B cell (primary cell): ENCODE data around the gene PREX1. TPM values are rescaled to one million over a fixed set of nuclear protein-coding genes. Genes with fewer than 3 reads are reported as not detected.

Source experiments
- ATAC-seq: fragments of 200-7000 bp; cut with Tn5 transposase; one replicate; pipeline ENCODE4 v1.10.0; 2021; ENCODE audit warnings: low read depth, mild to moderate bottlenecking, moderate number of reproducible peaks, moderate library complexity
- CTCF ChIA-PET: fragments of 350-600 bp; sonication (Branson Sonifier 250); formaldehyde crosslinking; loops from one replicate; lab custom pipeline; 2021; ENCODE audit warnings: antibody characterized with exemption, inconsistent platforms; lab: Charles Lee
- POLR2A ChIA-PET: fragments of 350-600 bp; sonication (Branson Sonifier 250); formaldehyde crosslinking; loops from one replicate; lab custom pipeline; 2021; ENCODE audit warnings: antibody characterized with exemption; lab: Charles Lee
- DNase-seq: peaks from one replicate; pipeline ENCODE4 v3.0.0; 2013
- H2AFZ ChIP-seq: 2 replicates; pipeline ENCODE4 v1.6.1; 2012; ENCODE audit warnings: mild to moderate bottlenecking, low read depth, low read length; ENCODE audit not compliant: insufficient read depth, poor library complexity, severe bottlenecking
- H3K27ac ChIP-seq, 2 donors: 1 replicate in 1 of 2; 2 replicates in 1 of 2; pipeline ENCODE4 v1.5.1; 2012 to 2013; ENCODE audit warnings: low read length in 2 of 2, mild to moderate bottlenecking in 2 of 2, moderate library complexity in 1 of 2
- H3K27me3 ChIP-seq, 4 experiments: fragments of 200-600 bp in 1 of 4; sonication (generic) in 1 of 4; replicated peaks in 1 of 4; 1 replicate in 2 of 4; 2 replicates in 2 of 4; pipeline versions ENCODE4 v1.6.1 to v1.7.0; 2013 to 2016; ENCODE audit warnings: low read length in 3 of 4, mild to moderate bottlenecking in 2 of 4, mixed read lengths in 1 of 4, moderate library complexity in 1 of 4; ENCODE audit not compliant: insufficient read depth in 4 of 4, control insufficient read depth in 3 of 4; ENCODE audit errors: control extremely low read depth in 1 of 4
- H3K36me3 ChIP-seq, 2 experiments: replicated peaks in 1 of 2; 1 replicate in 1 of 2; 2 replicates in 1 of 2; pipeline versions ENCODE4 v1.6.1 to v1.7.1; 2013; ENCODE audit warnings: low read length in 1 of 2; ENCODE audit not compliant: insufficient read depth in 2 of 2, control insufficient read depth in 1 of 2; ENCODE audit errors: control extremely low read depth in 1 of 2, extremely low read depth in 1 of 2
- H3K4me1 ChIP-seq, 2 donors: fragments of 200-600 bp in 1 of 2; sonication (generic) in 1 of 2; 1 replicate in 1 of 2; 2 replicates in 1 of 2; pipeline versions ENCODE4 v1.5.1 to v1.6.1; 2013 to 2017; ENCODE audit warnings: low read length in 2 of 2; ENCODE audit not compliant: control insufficient read depth in 2 of 2, insufficient read depth in 2 of 2
- H3K4me2 ChIP-seq: replicated peaks from 2 replicates; pipeline ENCODE3; 2012; ENCODE audit warnings: mild to moderate bottlenecking, low read depth, low read length; ENCODE audit not compliant: poor library complexity, severe bottlenecking
- H3K4me3 ChIP-seq, 5 experiments: fragments of 200-600 bp in 1 of 5; sonication (generic) in 1 of 5; 1 replicate in 3 of 5; 2 replicates in 2 of 5; pipeline versions ENCODE4 v1.5.1 to v1.7.0; 2011 to 2016; ENCODE audit warnings: low read length in 4 of 5, mild to moderate bottlenecking in 4 of 5, low read depth in 2 of 5, control low read depth in 1 of 5, moderate library complexity in 1 of 5; ENCODE audit not compliant: insufficient read depth in 1 of 5; ENCODE audit errors: control extremely low read depth in 1 of 5, extremely low read depth in 1 of 5
- H3K79me2 ChIP-seq: fragments of 200-600 bp; sonication (generic); one replicate; pipeline ENCODE4 v1.6.0; 2016; ENCODE audit warnings: low read length; ENCODE audit not compliant: control insufficient read depth, insufficient read depth
- H3K9ac ChIP-seq: fragments of 200-600 bp; sonication (generic); 2 replicates; pipeline ENCODE4 v1.6.1; 2017; ENCODE audit warnings: mild to moderate bottlenecking, low read length, moderate library complexity
- H3K9me3 ChIP-seq, 3 donors: one replicate each; pipeline versions ENCODE4 v1.6.1 to v1.7.1; 2013; ENCODE audit warnings: low read length in 2 of 3; ENCODE audit not compliant: control insufficient read depth in 2 of 3, insufficient read depth in 1 of 3; ENCODE audit errors: control extremely low read depth in 1 of 3
- H4K20me1 ChIP-seq: 2 replicates; pipeline ENCODE4 v1.6.0; 2012; ENCODE audit warnings: mild to moderate bottlenecking, low read length; ENCODE audit not compliant: insufficient read depth, control insufficient read depth, poor library complexity, severe bottlenecking
- H3K27ac Mint-ChIP-seq: one replicate; pipeline ENCODE4 v1.8.0; 2021; ENCODE audit warnings: mixed read lengths
- H3K27me3 Mint-ChIP-seq: one replicate; pipeline ENCODE4 v1.8.0; 2021; ENCODE audit warnings: mixed read lengths
- H3K4me1 Mint-ChIP-seq: one replicate; pipeline ENCODE4 v1.8.0; 2021; ENCODE audit warnings: mixed read lengths
- H3K4me3 Mint-ChIP-seq: one replicate; pipeline ENCODE4 v1.8.0; 2021; ENCODE audit warnings: mixed read lengths
- H3K9me3 Mint-ChIP-seq: one replicate; pipeline ENCODE4 v1.8.0; 2022; ENCODE audit warnings: mixed read lengths; ENCODE audit not compliant: insufficient read depth
- EZH2 ChIP-seq: IDR thresholded peaks from 2 replicates; pipeline ENCODE4 v1.6.1; 2012; ENCODE audit warnings: borderline replicate concordance, low read depth, mild to moderate bottlenecking, moderate library complexity, low read length; ENCODE audit not compliant: insufficient read depth, poor library complexity, severe bottlenecking
- WGBS: methylation state at CpG from one replicate; pipeline ENCODE4 v1.1.5; 2013; ENCODE audit warnings: missing lambda C conversion rate; ENCODE audit not compliant: insufficient coverage; 5-methylcytosine and 5-hydroxymethylcytosine counted together
- intact Hi-C: fragments of 100-400 bp; cut with micrococcal nuclease; formaldehyde crosslinking; loops from one replicate; pipeline ENCODE4 v1.10.0; 2022
- polyA plus RNA-seq: library from polyadenylated mRNA; depleted of rRNA; stranded (reverse); fragments of >200 nt; gene quantifications from 2 replicates; pipeline ENCODE4 v1.2.3, GENCODE V29; 2012
- total RNA-seq, 2 donors: library from RNA; stranded (reverse); fragments of 120-200 nt in 1 of 2; gene quantifications; 1 replicate in 1 of 2; 2 replicates in 1 of 2; pipeline versions ENCODE4 v1.2.3 to v1.2.4, GENCODE V29; 2013 to 2022
- TF ChIP-seq, protein P1 (sequence below): fragments of 200-600 bp; IDR thresholded peaks from one replicate; pipeline ENCODE4 v1.8.0; 2022; ENCODE audit warnings: antibody characterized with exemption, mild to moderate bottlenecking

Gene PREX1
- total and polyA plus RNA-seq, 2 donors (not counting 1 experiment from before 2014, with no cell fraction given): 79.1 to 99.4 TPM

DNA sequence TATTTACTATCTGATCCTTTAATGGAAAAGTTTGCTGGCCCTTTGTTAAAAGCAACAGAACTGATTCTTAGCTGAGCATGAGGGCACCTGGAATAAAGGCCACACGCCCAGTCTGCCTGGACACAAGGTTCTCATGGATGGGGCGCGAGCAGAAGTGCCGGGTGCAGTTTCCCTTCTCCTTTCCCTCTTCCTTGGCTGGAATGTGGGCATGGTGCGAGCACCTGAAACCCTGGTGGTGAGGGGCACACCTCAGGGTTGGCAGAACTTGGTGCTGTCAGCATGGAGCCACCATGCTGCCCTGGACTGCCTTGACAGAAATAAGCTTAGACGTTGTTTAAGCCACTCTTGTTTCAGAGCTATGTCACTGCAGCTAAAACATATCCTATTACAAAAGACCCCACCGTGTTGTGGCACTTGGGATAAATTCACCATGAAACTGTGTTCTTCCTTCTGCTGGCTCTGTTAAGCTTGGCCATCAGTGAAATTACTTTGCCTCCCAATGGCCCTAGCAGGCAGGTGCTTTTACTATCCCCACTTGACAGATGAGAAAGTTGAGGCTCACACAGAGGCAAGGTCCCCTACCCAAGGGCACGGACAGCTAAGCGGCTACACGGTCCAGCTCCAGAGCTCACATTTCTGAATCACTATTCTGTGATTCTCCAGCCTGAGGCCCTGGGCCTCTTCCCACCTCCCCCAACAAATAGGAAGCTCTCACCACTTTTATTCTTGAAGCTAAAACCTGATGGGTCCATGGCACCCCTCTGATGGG is 115.9 kb downstream of the PREX1 start:
- Histone ChIP-seq H4K20me1 (peaks cover 79% of the 10 kb centered on the region), H3K79me2 (peaks cover 90% of the 10 kb centered on the region), H3K4me1 (peaks cover 41 to 78% of the 10 kb centered on the region in 2 donors), H3K4me3 (peak overlapping the region in 1 of 5 experiments; percentile 14), H2AFZ (no peak overlapping the region), H3K9me3 (peaks cover 0 to 5% (median 0%) of the 10 kb centered on the region in 3 donors), H3K4me2 (peak overlapping the region; percentile 61), H3K27me3 (no peaks in the 10 kb centered on the region), H3K36me3 (peaks cover 0 to 33% of the 10 kb centered on the region in 2 experiments), H3K27ac (peak overlapping the region; percentile 45 to 68), H3K9ac (peak overlapping the region; percentile 27)
- 71% methylated on average over 8 of the region's 10 CpGs for WGBS
- peaks cover 70% of the 10 kb centered on the region for H3K4me1 Mint-ChIP-seq
- ChIA-PET POLR2A (interaction anchor here (0.5 to 1.4 kb wide), 4 partner anchors 9 to 127 kb away, joined by 3 to 6 read pairs (median 4); no protein-coding TSS in a partner anchor), CTCF (interaction anchor here (0.5 to 2.4 kb wide), 10 partner anchors 11 to 209 kb away, joined by 3 to 13 read pairs (median 4); partner anchors contain the start of genes ARFGEF2 and PREX1)
- TF ChIP-seq EZH2: no peak
- TF ChIP-seq, protein P1, sequence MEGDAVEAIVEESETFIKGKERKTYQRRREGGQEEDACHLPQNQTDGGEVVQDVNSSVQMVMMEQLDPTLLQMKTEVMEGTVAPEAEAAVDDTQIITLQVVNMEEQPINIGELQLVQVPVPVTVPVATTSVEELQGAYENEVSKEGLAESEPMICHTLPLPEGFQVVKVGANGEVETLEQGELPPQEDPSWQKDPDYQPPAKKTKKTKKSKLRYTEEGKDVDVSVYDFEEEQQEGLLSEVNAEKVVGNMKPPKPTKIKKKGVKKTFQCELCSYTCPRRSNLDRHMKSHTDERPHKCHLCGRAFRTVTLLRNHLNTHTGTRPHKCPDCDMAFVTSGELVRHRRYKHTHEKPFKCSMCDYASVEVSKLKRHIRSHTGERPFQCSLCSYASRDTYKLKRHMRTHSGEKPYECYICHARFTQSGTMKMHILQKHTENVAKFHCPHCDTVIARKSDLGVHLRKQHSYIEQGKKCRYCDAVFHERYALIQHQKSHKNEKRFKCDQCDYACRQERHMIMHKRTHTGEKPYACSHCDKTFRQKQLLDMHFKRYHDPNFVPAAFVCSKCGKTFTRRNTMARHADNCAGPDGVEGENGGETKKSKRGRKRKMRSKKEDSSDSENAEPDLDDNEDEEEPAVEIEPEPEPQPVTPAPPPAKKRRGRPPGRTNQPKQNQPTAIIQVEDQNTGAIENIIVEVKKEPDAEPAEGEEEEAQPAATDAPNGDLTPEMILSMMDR: no peak
- intact Hi-C loops: no loop called here
- no peaks in the 10 kb centered on the region for H3K27me3 Mint-ChIP-seq
- no peak for DNase-seq
- no peak for ATAC-seq
- H3K9me3 Mint-ChIP-seq: no peaks in the 10 kb centered on the region
- peak overlapping the region; percentile 55 for H3K4me3 Mint-ChIP-seq
- H3K27ac Mint-ChIP-seq: peak overlapping the region; percentile 85

- H3K9ac ChIP-seq: no peak overlapping the region
- no peak overlapping the region for H3K4me2 ChIP-seq
- Mint-ChIP-seq H3K9me3 (no peaks in the 10 kb centered on the region), H3K4me3 (no peak overlapping the region), H3K4me1 (peaks cover 64% of the 10 kb centered on the region), H3K27me3 (no peaks in the 10 kb centered on the region), H3K27ac (peak overlapping the region; percentile 37)
- H3K4me3 ChIP-seq: no peak overlapping the region
- TF ChIP-seq, protein P1: no peak
- TF ChIP-seq EZH2: no peak
- DNase-seq (no peak), ATAC-seq (no peak)
- peaks cover 32 to 73% of the 10 kb centered on the region in 2 donors for H3K4me1 ChIP-seq
- WGBS: 90% methylated on average over 3 of the region's 4 CpGs
- no peak overlapping the region for H3K27ac ChIP-seq
- H3K79me2 ChIP-seq: peaks cover 90% of the 10 kb centered on the region
- no peaks in the 10 kb centered on the region for H3K27me3 ChIP-seq
- POLR2A ChIA-PET: no interaction called here
- CTCF ChIA-PET: interaction anchor here (0.5 to 1.6 kb wide), 8 partner anchors 12 to 210 kb away, joined by 3 to 8 read pairs (median 3); partner anchors contain the start of gene ARFGEF2
- H2AFZ ChIP-seq: no peak overlapping the region
- H4K20me1 ChIP-seq: peaks cover 79% of the 10 kb centered on the region
- peaks cover 0 to 5% (median 0%) of the 10 kb centered on the region in 3 donors for H3K9me3 ChIP-seq
- intact Hi-C loops: no loop called here
- peaks cover 0 to 42% of the 10 kb centered on the region in 2 experiments for H3K36me3 ChIP-seq
Measured at GRCh38 chr20:48711044-48711428, 116.8 kb downstream of the PREX1 start.
